Measurements from ENCODE around the gene TMEM38B. TPM values are rescaled to one million over a fixed set of nuclear protein-coding genes. Genes with fewer than 3 reads are reported as not detected.

TMEM38B gene
- total and polyA plus RNA-seq, 2 of the 8 experiments (the other 6 are each of a cell fraction or from before 2014, with no cell fraction given): 10.6 to 12.4 TPM

GRCh38 chr9:105683688-105684275, 10.6 kb upstream of the TMEM38B start:
- Histone ChIP-seq H3K4me2 (ENCODE audit: insufficient read depth in 1 of 2, low read depth in 2 of 2, low read length in 2 of 2) (no peak overlapping the region), H2BK15ac (ENCODE audit: low read length) (no peak overlapping the region), H4K5ac (ENCODE audit: insufficient read length, low read depth, low read length) (no peak overlapping the region), H2AK5ac (ENCODE audit: low read depth, low read length) (no peak overlapping the region), H3K9me3 (ENCODE audit: insufficient read depth in 2 of 2, low read depth in 1 of 2, low read length in 1 of 2) (no peaks in the 10 kb centered on the region), H3K23ac (ENCODE audit: insufficient read length) (no peak overlapping the region), H2BK5ac (ENCODE audit: low read depth, low read length) (no peak overlapping the region), H3K18ac (ENCODE audit: extremely low read depth, low read length) (no peak overlapping the region), H3K4me3 (ENCODE audit: extremely low read depth in 1 of 4, insufficient read depth in 2 of 4, low read depth in 3 of 4, low read length in 4 of 4) (no peak overlapping the region), H4K20me1 (replicated peaks in 1 of 2; ENCODE audit: control insufficient read depth in 1 of 2, insufficient read depth in 2 of 2, low read length in 2 of 2) (no peaks in the 10 kb centered on the region), H3K27me3 (replicated peaks in 1 of 4; ENCODE audit: control insufficient read depth in 3 of 4, extremely low read depth in 1 of 4, insufficient read depth in 3 of 4, low read length in 3 of 4) (no peaks in the 10 kb centered on the region), H3K79me1 (ENCODE audit: low read depth, low read length) (no peaks in the 10 kb centered on the region), H3K9ac (replicated peaks in 1 of 4; ENCODE audit: extremely low read depth in 1 of 4, low read depth in 3 of 4, low read length in 3 of 4) (no peak overlapping the region), H2AFZ (ENCODE audit: low read length) (no peak overlapping the region), H3K4ac (replicated peaks; ENCODE audit: insufficient read length, low read depth, low read length) (no peak overlapping the region), H4K8ac (ENCODE audit: extremely low read depth, insufficient read depth, low read length) (no peak overlapping the region), H3K14ac (ENCODE audit: insufficient read length) (no peak overlapping the region), H3K23me2 (ENCODE audit: low read depth, low read length) (no peaks in the 10 kb centered on the region), H4K91ac (replicated peaks; ENCODE audit: insufficient read length, low read length) (no peak overlapping the region), H2BK120ac (replicated peaks; ENCODE audit: low read depth, low read length) (no peak overlapping the region), H3K79me2 (ENCODE audit: control insufficient read depth in 1 of 2, insufficient read depth in 2 of 2, low read length in 2 of 2) (no peaks in the 10 kb centered on the region), H3K27ac (ENCODE audit: low read depth, low read length) (no peak overlapping the region), H3K36me3 (ENCODE audit: control insufficient read depth in 2 of 4, insufficient read depth in 4 of 4, low read length in 3 of 4) (no peaks in the 10 kb centered on the region), H3K4me1 (replicated peaks in 1 of 4; ENCODE audit: control insufficient read depth in 3 of 4, insufficient read depth in 4 of 4, low read length in 3 of 4) (peaks cover 0 to 2% (median 1%) of the 10 kb centered on the region in 4 experiments; a peak in 2 of 7 replicates), H2BK12ac (ENCODE audit: low read depth, low read length) (no peak overlapping the region), H3K56ac (replicated peaks; ENCODE audit: insufficient read length, low read depth, low read length) (no peak overlapping the region), H2BK20ac (ENCODE audit: low read length) (no peak overlapping the region)
- DNase-seq (ENCODE audit: low read depth in 1 of 2, low spot score in 2 of 2) (no peak), FAIRE-seq (no peak)
- POLR2A ChIA-PET (ENCODE audit: partially characterized antibody): no interaction called here
- CTCF ChIA-PET (ENCODE audit: partially characterized antibody): no interaction called here
- TF ChIP-seq SIRT6 (IDR thresholded peaks at IDR 0.05; ENCODE audit: low read length) (no peak), RBBP5 (IDR thresholded peaks at IDR 0.05; ENCODE audit: borderline replicate concordance, low read depth, low read length) (no peak), ZNF274 (IDR thresholded peaks at IDR 0.05; ENCODE audit: borderline replicate concordance, extremely low read depth, low read length) (no peak), NANOG (IDR thresholded peaks at IDR 0.05; ENCODE audit: insufficient read depth, low read depth, low read length, poor library complexity, severe bottlenecking) (no peak), CTBP2 (IDR thresholded peaks at IDR 0.05; ENCODE audit: borderline replicate concordance, insufficient read depth, insufficient read length, low read length) (no peak), CBX8 (IDR thresholded peaks at IDR 0.05; ENCODE audit: borderline replicate concordance, low read depth, low read length) (no peak), JUN (IDR thresholded peaks at IDR 0.05; ENCODE audit: low read depth, low read length) (no peak)
- 79% methylated on average over 1 of the region's 1 CpG; no CpG with 5 or more reads in 1 of the 2 experiments for WGBS, 2 experiments (ENCODE audit: extremely low coverage in 1 of 2, insufficient coverage in 1 of 2, insufficient read length in 1 of 2, insufficient replicate concordance in 2 of 2, low coverage in 1 of 2, low lambda C conversion rate in 2 of 2, missing lambda C conversion rate in 1 of 2)
